ENCODE data around the gene FBXL19. TPM values are rescaled to one million over a fixed set of nuclear protein-coding genes. Genes with fewer than 3 reads are reported as not detected.
A peak's percentile ranks its signal among the peaks of the same experiment; 100 is the strongest.

FBXL19 gene
- total and polyA plus RNA-seq, 2 of the 13 experiments (the other 11 are each of a cell fraction or from before 2014, with no cell fraction given) = 6.0 to 13.7 TPM

GRCh38 chr16:30996324-30996984 is 73.1 kb downstream of the FBXL19 start (continued):
- TF ChIP-seq ZNF343 (CRISPR knock-in tag; IDR thresholded peaks at IDR 0.05) = peak; percentile 8; the same call in 1 of the 2 replicates
- no peak for TF ChIP-seq ZNF891 (CRISPR knock-in tag; IDR thresholded peaks at IDR 0.05)
- 0 out of 2 replicates have a peak, but pooled peaks have one; percentile 18 for TF ChIP-seq SP4 (CRISPR knock-in tag; IDR thresholded peaks at IDR 0.05)
- TF ChIP-seq REST (IDR thresholded peaks at IDR 0.05; ENCODE audit: borderline replicate concordance in 1 of 2, low read depth in 1 of 2, low read length in 2 of 2) = peak in 1 of 2 experiments; percentile 83; a peak in 2 of 4 replicates
- no peak for TF ChIP-seq ZBTB40 (IDR thresholded peaks at IDR 0.05)
- TF ChIP-seq ZBTB40 (CRISPR knock-in tag; IDR thresholded peaks at IDR 0.05) = no peak
- TF ChIP-seq DMAP1 (CRISPR knock-in tag; IDR thresholded peaks at IDR 0.05) = peak; percentile 47; the same call in 1 of the 2 replicates
- no peak for TF ChIP-seq ZNF280D (CRISPR knock-in tag; IDR thresholded peaks at IDR 0.05)
- 0 out of 2 replicates have a peak, but pooled peaks have one; percentile 61 for TF ChIP-seq WIZ (CRISPR knock-in tag; IDR thresholded peaks at IDR 0.05)
- TF ChIP-seq ZFP62 (CRISPR knock-in tag; IDR thresholded peaks at IDR 0.05) = no peak
- peak; percentile 76; the same call in 1 of the 2 replicates for TF ChIP-seq HIVEP1 (CRISPR knock-in tag; IDR thresholded peaks at IDR 0.05)
- no peak for TF ChIP-seq SRSF1 (optimal IDR thresholded peaks at IDR 0.05; ENCODE audit: low read depth, low read length)
- TF ChIP-seq RFX5 (IDR thresholded peaks at IDR 0.05; ENCODE audit: low read depth, low read length) = peak; percentile 4; the same call in 1 of the 2 replicates

Data from HepG2 (cell line).